Naive thymus-derived CD4-positive, alpha-beta T cell (primary cell): Measurements from ENCODE around the gene SULT1C4. TPM values are rescaled to one million over a fixed set of nuclear protein-coding genes. Genes with fewer than 3 reads are reported as not detected.

Experiments
- ATAC-seq: fragments of 150-1000 bp; cut with Tn5 transposase; 2 replicates; pipeline ENCODE4 v1.10.0; 2021; ENCODE audit warnings: mild to moderate bottlenecking, moderate library complexity
- CTCF ChIA-PET: fragments of 350-600 bp; sonication (Branson Sonifier 250); formaldehyde crosslinking; loops from one replicate; lab custom pipeline; 2021; ENCODE audit warnings: antibody characterized with exemption; lab: Charles Lee
- POLR2A ChIA-PET: fragments of 350-600 bp; sonication (Branson Sonifier 250); formaldehyde crosslinking; loops from one replicate; lab custom pipeline; 2021; ENCODE audit warnings: antibody characterized with exemption, inconsistent platforms; lab: Charles Lee
- DNase-seq, 9 donors: peaks; one replicate each; pipeline versions ENCODE4 v3.0.0 to v3.0.0-alpha.2; 2020 to 2022; ENCODE audit warnings: mixed read lengths in 1 of 9
- H3K27ac ChIP-seq: one replicate; pipeline ENCODE4 v1.7.0; 2013; ENCODE audit warnings: mild to moderate bottlenecking, low read depth, low read length, moderate library complexity
- H3K27me3 ChIP-seq, 2 donors: one replicate each; pipeline ENCODE4 v1.7.0; 2013; ENCODE audit warnings: low read length in 2 of 2, mild to moderate bottlenecking in 2 of 2, moderate library complexity in 2 of 2; ENCODE audit not compliant: control insufficient read depth in 2 of 2, insufficient read depth in 2 of 2
- H3K36me3 ChIP-seq, 3 experiments: 1 replicate in 2 of 3; 2 replicates in 1 of 3; pipeline ENCODE4 v1.7.0; 2013; ENCODE audit warnings: low read length in 3 of 3, mild to moderate bottlenecking in 3 of 3, moderate library complexity in 1 of 3; ENCODE audit not compliant: insufficient read depth in 3 of 3, control insufficient read depth in 2 of 3
- H3K4me1 ChIP-seq, 2 donors: one replicate each; pipeline ENCODE4 v1.7.0; 2013; ENCODE audit warnings: low read length in 2 of 2, mild to moderate bottlenecking in 2 of 2, moderate library complexity in 1 of 2; ENCODE audit not compliant: control insufficient read depth in 2 of 2, insufficient read depth in 2 of 2
- H3K4me3 ChIP-seq: 2 replicates; pipeline ENCODE4 v1.7.0; 2013; ENCODE audit warnings: mild to moderate bottlenecking, low read length
- H3K9me3 ChIP-seq, 3 experiments: 1 replicate in 2 of 3; 2 replicates in 1 of 3; pipeline ENCODE4 v1.7.0; 2013; ENCODE audit warnings: low read length in 3 of 3; ENCODE audit not compliant: control insufficient read depth in 2 of 3
- H3K27ac Mint-ChIP-seq, 9 donors: one replicate each; pipeline ENCODE4 v1.8.0; 2020 to 2022; ENCODE audit warnings: mixed read lengths in 9 of 9, mild to moderate bottlenecking in 8 of 9, moderate library complexity in 5 of 9, inconsistent platforms in 2 of 9
- H3K27me3 Mint-ChIP-seq, 5 donors: one replicate each; pipeline ENCODE4 v1.8.0; 2021 to 2022; ENCODE audit warnings: mixed read lengths in 5 of 5, mild to moderate bottlenecking in 1 of 5
- H3K36me3 Mint-ChIP-seq, 5 donors: one replicate each; pipeline ENCODE4 v1.8.0; 2020 to 2022; ENCODE audit warnings: mixed read lengths in 5 of 5, mild to moderate bottlenecking in 3 of 5, inconsistent platforms in 1 of 5
- H3K4me1 Mint-ChIP-seq, 7 donors: one replicate each; pipeline ENCODE4 v1.8.0; 2020 to 2022; ENCODE audit warnings: mixed read lengths in 7 of 7, mild to moderate bottlenecking in 3 of 7, inconsistent platforms in 1 of 7
- H3K4me3 Mint-ChIP-seq, 10 donors: one replicate each; pipeline ENCODE4 v1.8.0; 2020 to 2022; ENCODE audit warnings: mild to moderate bottlenecking in 10 of 10, mixed read lengths in 10 of 10, moderate library complexity in 6 of 10, inconsistent platforms in 2 of 10
- H3K9me3 Mint-ChIP-seq, 11 donors: one replicate each; pipeline ENCODE4 v1.8.0; 2020 to 2022; ENCODE audit warnings: mixed read lengths in 11 of 11, mild to moderate bottlenecking in 4 of 11, inconsistent platforms in 1 of 11, moderate library complexity in 1 of 11
- intact Hi-C, 2 donors: fragments of 100-400 bp; cut with micrococcal nuclease; formaldehyde crosslinking; loops; one replicate each; pipeline ENCODE4 v1.15.1; 2023
- polyA plus RNA-seq, 2 donors: library from polyadenylated mRNA; unstranded; fragments of 300-500 nt; fragmentation: Illumina TruSeq; gene quantifications; one replicate each; pipeline ENCODE4 v1.2.3, GENCODE V29; 2021
- total RNA-seq, 6 experiments: library from RNA in 5 of 6; stranded (reverse) in 5 of 6; gene quantifications; 1 replicate in 5 of 6; 2 replicates in 1 of 6; pipeline ENCODE4 v1.2.3 and lab custom pipeline; 2021 to 2026

SULT1C4 gene
- total and polyA plus RNA-seq, 7 experiments from 2014 or later, result 0.78 TPM; not detected in 6

GRCh38 chr2:108360776-108361468, 16.8 kb upstream of the SULT1C4 start:
- intact Hi-C loops, result no loop called here
- peaks cover 0 to 3% (median 0%) of the 10 kb centered on the region in 5 donors for H3K36me3 Mint-ChIP-seq
- H3K4me1 Mint-ChIP-seq, result peaks cover 0 to 6% (median 0%) of the 10 kb centered on the region in 7 donors
- no peak for DNase-seq
- H3K27me3 Mint-ChIP-seq, result peaks cover 14 to 50% (median 24%) of the 10 kb centered on the region in 5 donors
- H3K4me1 ChIP-seq, result no peaks in the 10 kb centered on the region
- H3K9me3 ChIP-seq, result no peaks in the 10 kb centered on the region
- no peaks in the 10 kb centered on the region for H3K27me3 ChIP-seq
- no peak overlapping the region for H3K4me3 ChIP-seq
- ChIA-PET CTCF (no interaction called here), POLR2A (no interaction called here)
- no peak for ATAC-seq
- peaks cover 0 to 7% (median 0%) of the 10 kb centered on the region in 11 donors for H3K9me3 Mint-ChIP-seq
- no peaks in the 10 kb centered on the region for H3K36me3 ChIP-seq
- no peak overlapping the region for H3K27ac ChIP-seq
- H3K27ac Mint-ChIP-seq, result no peak overlapping the region
- H3K4me3 Mint-ChIP-seq, result no peak overlapping the region

DNA sequence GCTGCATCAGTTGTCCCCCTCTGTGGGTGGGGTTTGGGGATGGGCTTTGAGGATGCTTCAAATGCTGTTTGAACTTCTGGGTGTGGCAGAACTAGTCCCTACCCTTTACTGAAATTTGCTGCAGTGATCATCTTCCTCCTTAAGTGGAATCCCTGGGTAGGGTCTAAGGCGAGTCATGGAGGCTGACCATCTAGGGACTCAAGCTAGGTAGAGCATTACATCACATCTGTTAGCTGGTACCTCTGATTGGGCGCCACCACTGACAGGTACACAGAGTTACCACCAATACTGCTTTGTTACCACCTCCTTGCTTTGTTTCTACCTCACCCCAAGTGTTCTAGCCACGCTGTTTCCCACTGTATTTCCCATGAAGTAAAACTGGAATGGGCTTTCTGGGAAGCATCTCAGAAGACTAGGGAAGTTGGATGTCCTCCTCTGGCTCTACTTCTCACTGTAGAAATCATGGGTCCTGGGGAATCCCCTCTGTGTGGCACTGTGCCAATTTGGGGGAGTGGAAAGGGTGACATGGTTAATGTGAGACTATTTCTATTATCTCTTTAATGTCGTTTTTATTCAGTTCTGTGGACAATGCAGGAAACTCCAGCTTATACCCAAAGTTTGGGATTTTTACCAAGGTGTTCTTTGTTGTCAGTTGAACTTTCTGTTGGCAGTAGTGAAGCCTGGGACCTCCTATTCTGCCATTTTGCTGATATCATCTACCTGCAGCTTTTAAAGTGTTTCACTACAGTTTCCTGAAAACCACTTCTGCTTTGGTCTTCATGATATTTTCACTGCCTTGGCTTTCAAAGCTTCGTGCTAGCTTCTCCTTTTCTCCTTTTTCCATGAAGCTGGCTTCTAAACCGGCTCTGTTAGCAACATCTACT, 14.5 kb upstream of the SULT1C4 start:
- POLR2A ChIA-PET, result no interaction called here
- Mint-ChIP-seq H3K27ac (no peak overlapping the region), H3K9me3 (peaks cover 0 to 7% (median 0%) of the 10 kb centered on the region in 11 donors), H3K36me3 (peaks cover 0 to 3% (median 0%) of the 10 kb centered on the region in 5 donors), H3K27me3 (peaks cover 10 to 42% (median 19%) of the 10 kb centered on the region in 5 donors), H3K4me3 (no peak overlapping the region), H3K4me1 (peaks cover 0 to 6% (median 0%) of the 10 kb centered on the region in 7 donors)
- H3K4me1 ChIP-seq, result no peaks in the 10 kb centered on the region
- H3K9me3 ChIP-seq, result no peaks in the 10 kb centered on the region
- no peaks in the 10 kb centered on the region for H3K36me3 ChIP-seq
- ATAC-seq (no peak), DNase-seq (no peak)
- no peak overlapping the region for H3K27ac ChIP-seq
- intact Hi-C loops, result no loop called here
- CTCF ChIA-PET, result interaction anchor here (0.6 kb wide), 1 partner anchor 154 kb away, joined by 3 read pairs; no protein-coding TSS in a partner anchor
- no peaks in the 10 kb centered on the region for H3K27me3 ChIP-seq
- no peak overlapping the region for H3K4me3 ChIP-seq

DNA sequence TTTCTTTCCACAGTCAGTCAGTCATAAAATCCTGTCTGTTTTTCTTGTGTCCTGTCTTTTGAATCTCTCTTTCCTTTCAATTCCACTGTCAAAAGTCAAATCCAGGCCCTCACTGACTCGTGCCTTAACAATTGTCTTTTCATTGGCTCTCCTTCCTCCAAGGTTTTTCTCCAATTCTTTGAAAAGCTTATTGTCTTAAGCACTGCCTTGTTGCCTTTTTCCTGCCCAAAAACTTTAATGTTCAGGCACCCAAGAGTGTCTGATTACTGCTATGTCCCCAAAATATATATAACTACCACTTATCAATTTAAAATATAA, 13.9 kb upstream of the SULT1C4 start:
- intact Hi-C loops, result no loop called here
- POLR2A ChIA-PET, result no interaction called here
- Mint-ChIP-seq H3K4me3 (no peak overlapping the region), H3K27ac (no peak overlapping the region), H3K4me1 (peaks cover 0 to 6% (median 0%) of the 10 kb centered on the region in 7 donors), H3K9me3 (peaks cover 0 to 7% (median 0%) of the 10 kb centered on the region in 11 donors), H3K36me3 (peaks cover 0 to 3% (median 0%) of the 10 kb centered on the region in 5 donors), H3K27me3 (peaks cover 10 to 39% (median 16%) of the 10 kb centered on the region in 5 donors)
- no peak overlapping the region for H3K4me3 ChIP-seq
- DNase-seq (no peak), ATAC-seq (no peak)
- no peaks in the 10 kb centered on the region for H3K9me3 ChIP-seq
- no peaks in the 10 kb centered on the region for H3K27me3 ChIP-seq
- no peak overlapping the region for H3K27ac ChIP-seq
- CTCF ChIA-PET, result no interaction called here
- H3K4me1 ChIP-seq, result no peaks in the 10 kb centered on the region
- H3K36me3 ChIP-seq, result no peaks in the 10 kb centered on the region

- ATAC-seq, result no peak
- no peaks in the 10 kb centered on the region for H3K36me3 ChIP-seq
- no peak overlapping the region for H3K27ac ChIP-seq
- H3K4me1 ChIP-seq, result no peaks in the 10 kb centered on the region
- Mint-ChIP-seq H3K36me3 (peaks cover 0 to 3% (median 0%) of the 10 kb centered on the region in 5 donors), H3K27me3 (peaks cover 5 to 33% (median 10%) of the 10 kb centered on the region in 5 donors), H3K27ac (no peak overlapping the region), H3K9me3 (peaks cover 0 to 7% (median 0%) of the 10 kb centered on the region in 11 donors), H3K4me1 (peaks cover 0 to 2% (median 0%) of the 10 kb centered on the region in 7 donors), H3K4me3 (no peak overlapping the region)
- ChIA-PET POLR2A (no interaction called here), CTCF (no interaction called here)
- H3K27me3 ChIP-seq, result no peaks in the 10 kb centered on the region
- intact Hi-C loops, result no loop called here
- H3K9me3 ChIP-seq, result no peaks in the 10 kb centered on the region
- no peak overlapping the region for H3K4me3 ChIP-seq
- no peak for DNase-seq
Observed at GRCh38 chr2:108364676-108365297, 13.0 kb upstream of the SULT1C4 start.

DNA sequence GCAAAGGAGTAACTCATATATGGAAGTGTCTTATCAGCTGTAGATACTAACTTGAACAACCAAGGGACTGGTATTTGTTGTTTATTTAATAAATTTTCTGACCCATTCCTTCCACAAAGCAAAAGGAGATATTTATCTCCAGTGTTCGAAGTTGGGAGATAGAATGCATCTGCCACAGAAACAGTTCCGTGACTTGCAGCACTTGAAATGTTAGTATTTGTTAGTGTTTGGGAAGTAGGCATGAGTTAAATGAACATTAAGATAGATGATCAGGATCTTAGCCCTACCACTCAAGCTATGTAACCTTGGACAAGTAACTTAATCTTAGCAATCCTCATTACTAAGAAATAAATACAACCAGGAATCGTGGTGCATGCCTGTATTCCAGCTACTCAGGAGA, 12.1 kb upstream of the SULT1C4 start:
- ATAC-seq (no peak), DNase-seq (no peak)
- Histone ChIP-seq H3K36me3 (no peaks in the 10 kb centered on the region), H3K27ac (no peak overlapping the region), H3K27me3 (no peaks in the 10 kb centered on the region), H3K4me3 (no peak overlapping the region), H3K9me3 (no peaks in the 10 kb centered on the region), H3K4me1 (no peaks in the 10 kb centered on the region)
- no peak overlapping the region for H3K27ac Mint-ChIP-seq
- peaks cover 5 to 26% (median 10%) of the 10 kb centered on the region in 5 donors for H3K27me3 Mint-ChIP-seq
- no peak overlapping the region for H3K4me3 Mint-ChIP-seq
- ChIA-PET POLR2A (no interaction called here), CTCF (no interaction called here)
- H3K36me3 Mint-ChIP-seq, result peaks cover 0 to 3% (median 0%) of the 10 kb centered on the region in 5 donors
- intact Hi-C loops, result no loop called here
- H3K4me1 Mint-ChIP-seq, result peaks cover 0 to 2% (median 0%) of the 10 kb centered on the region in 7 donors
- H3K9me3 Mint-ChIP-seq, result peaks cover 0 to 7% (median 0%) of the 10 kb centered on the region in 11 donors

DNA sequence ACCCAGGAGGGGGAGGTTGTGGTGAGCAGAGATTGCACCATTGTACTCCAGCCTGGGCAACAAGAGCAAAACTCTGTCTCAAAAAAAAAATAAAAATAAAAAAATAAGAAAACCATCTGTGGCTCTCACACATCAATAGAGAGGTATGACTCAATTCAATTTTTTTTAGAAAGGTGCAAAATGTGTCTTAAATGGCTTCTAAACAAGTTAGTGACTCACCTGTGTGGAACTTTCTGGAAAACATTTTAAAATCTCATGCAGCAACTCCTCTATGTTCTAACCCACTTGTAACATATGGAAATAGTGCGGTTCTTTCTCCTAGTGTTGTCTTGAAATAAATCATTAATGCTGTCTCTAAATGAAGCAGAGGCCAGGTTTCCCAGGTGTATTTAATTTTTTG, 10.7 kb upstream of the SULT1C4 start:
- peaks cover 0 to 2% (median 0%) of the 10 kb centered on the region in 7 donors for H3K4me1 Mint-ChIP-seq
- Histone ChIP-seq H3K27ac (no peak overlapping the region), H3K9me3 (no peaks in the 10 kb centered on the region), H3K27me3 (no peaks in the 10 kb centered on the region), H3K4me1 (no peaks in the 10 kb centered on the region), H3K36me3 (no peaks in the 10 kb centered on the region), H3K4me3 (no peak overlapping the region)
- H3K4me3 Mint-ChIP-seq, result no peak overlapping the region
- no peak overlapping the region for H3K27ac Mint-ChIP-seq
- intact Hi-C loops, result no loop called here
- peaks cover 0 to 7% (median 0%) of the 10 kb centered on the region in 11 donors for H3K9me3 Mint-ChIP-seq
- peaks cover 4 to 19% (median 10%) of the 10 kb centered on the region in 5 donors for H3K27me3 Mint-ChIP-seq
- DNase-seq (no peak), ATAC-seq (no peak)
- ChIA-PET POLR2A (no interaction called here), CTCF (no interaction called here)
- peaks cover 0 to 3% (median 0%) of the 10 kb centered on the region in 5 donors for H3K36me3 Mint-ChIP-seq
